ENCODE measurements around the gene POU2F1. TPM values are rescaled to one million over a fixed set of nuclear protein-coding genes. Genes with fewer than 3 reads are reported as not detected.

The POU2F1 gene
- total RNA-seq, 4 donors from 2014 or later, result 14.0 to 45.5 (median 19.8) TPM

- no peak for TF ChIP-seq CTCF (IDR thresholded peaks at IDR 0.05)
- no peak for TF ChIP-seq POLR2A (IDR thresholded peaks at IDR 0.05)
- no peak for DNase-seq
- Histone ChIP-seq H3K27ac (no peak overlapping the region), H3K36me3 (no peaks in the 10 kb centered on the region), H3K4me3 (replicated peaks in 1 of 3) (no peak overlapping the region), H3K4me1 (no peaks in the 10 kb centered on the region), H3K9me3 (no peaks in the 10 kb centered on the region), H3K27me3 (no peaks in the 10 kb centered on the region)
- intact Hi-C loops (cut with DNase I), result no loop called here
- 96 to 98% methylated on average over 4 of the region's 4 CpGs for WGBS, 2 donors
Measured at GRCh38 chr1:167197692-167198091, 23.0 kb upstream of the POU2F1 start.

- no peaks in the 10 kb centered on the region for H3K4me1 ChIP-seq
- H3K36me3 ChIP-seq, result no peaks in the 10 kb centered on the region
- no peak overlapping the region for H3K4me3 ChIP-seq (replicated peaks in 1 of 3)
- no peak overlapping the region for H3K27ac ChIP-seq
- intact Hi-C loops (cut with DNase I), result no loop called here
- WGBS, 2 donors, result 74 to 81% methylated on average over 5 of the region's 5 CpGs
- H3K9me3 ChIP-seq, result no peaks in the 10 kb centered on the region
- TF ChIP-seq CTCF (IDR thresholded peaks at IDR 0.05), result no peak
- TF ChIP-seq POLR2A (IDR thresholded peaks at IDR 0.05), result no peak
- no peak for DNase-seq
- no peaks in the 10 kb centered on the region for H3K27me3 ChIP-seq
Measured at GRCh38 chr1:167198518-167199133, 22.1 kb upstream of the POU2F1 start.

GRCh38 chr1:167199656-167200055, 21.0 kb upstream of the POU2F1 start:
- DNase-seq, result no peak
- Histone ChIP-seq H3K9me3 (no peaks in the 10 kb centered on the region), H3K4me1 (no peaks in the 10 kb centered on the region), H3K4me3 (replicated peaks in 1 of 3) (no peak overlapping the region), H3K27ac (no peak overlapping the region), H3K36me3 (no peaks in the 10 kb centered on the region), H3K27me3 (no peaks in the 10 kb centered on the region)
- no peak for TF ChIP-seq POLR2A (IDR thresholded peaks at IDR 0.05)
- no peak for TF ChIP-seq CTCF (IDR thresholded peaks at IDR 0.05)
- WGBS, 2 donors, result 86 to 88% methylated on average over 2 of the region's 2 CpGs
- intact Hi-C loops (cut with DNase I), result no loop called here

- no peak for DNase-seq
- no peaks in the 10 kb centered on the region for H3K4me1 ChIP-seq
- intact Hi-C loops (cut with DNase I), result no loop called here
Measured at GRCh38 chr1:167200272-167200671, 20.4 kb upstream of the POU2F1 start.

More at GRCh38 chr1:167200272-167200671, 20.4 kb upstream of the POU2F1 start:
- Histone ChIP-seq H3K4me3 (replicated peaks in 1 of 3) (no peak overlapping the region), H3K36me3 (no peaks in the 10 kb centered on the region), H3K9me3 (no peaks in the 10 kb centered on the region), H3K27ac (no peak overlapping the region), H3K27me3 (no peaks in the 10 kb centered on the region)
- no peak for TF ChIP-seq POLR2A (IDR thresholded peaks at IDR 0.05)
- TF ChIP-seq CTCF (IDR thresholded peaks at IDR 0.05), result no peak
- WGBS, 2 donors, result 77 to 86% methylated on average over 4 of the region's 4 CpGs

Data from thyroid gland (tissue), 4 donors.